ENCODE data around the gene CD99L2.
A peak's percentile ranks its signal among the peaks of the same experiment; 100 is the strongest.
"Not testable (repeated sequence)": the region's sequence is repeated elsewhere in the genome, so short reads cannot be mapped to it uniquely, and the experiment has no call there.

CD99L2 gene

DNA sequence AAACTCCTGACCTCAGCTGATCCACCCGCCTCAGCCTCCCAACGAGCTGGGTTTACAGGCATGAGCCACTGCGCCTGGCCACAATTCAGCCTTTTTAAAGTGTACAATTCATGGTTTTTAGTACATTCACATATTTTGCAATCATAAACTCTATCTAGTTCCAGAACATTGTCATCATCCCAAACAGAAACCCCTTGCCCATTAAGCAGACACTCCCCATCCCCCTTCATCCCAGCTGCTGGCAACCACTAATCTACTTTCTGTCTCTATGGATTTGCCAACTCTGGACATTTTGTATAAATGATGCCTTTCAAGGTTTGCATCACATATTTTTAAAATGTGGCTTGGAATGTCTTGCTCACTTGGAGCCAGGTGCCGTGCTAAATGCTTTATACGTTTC, 4.5 kb downstream of the CD99L2 start:
- no peak for DNase-seq

DNA sequence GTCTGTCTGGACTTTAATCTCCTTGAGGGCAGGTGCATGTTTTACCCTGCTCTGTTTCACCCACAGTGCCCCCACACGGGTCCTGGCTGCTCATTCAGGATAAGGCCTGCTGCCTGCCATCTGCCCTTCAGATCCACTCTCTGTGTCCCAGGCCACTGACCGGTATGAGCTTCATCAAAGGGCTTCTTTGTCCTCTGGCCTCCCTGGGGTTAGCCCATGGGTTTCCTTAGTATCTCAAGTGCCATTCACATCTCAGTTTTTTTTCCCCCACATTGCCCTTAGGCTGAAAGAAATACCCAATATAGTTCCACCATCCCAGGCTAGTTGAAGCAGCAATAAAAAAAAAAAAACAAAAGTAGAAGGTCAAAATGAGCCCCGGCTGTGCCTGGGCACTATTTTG, 9.3 kb downstream of the CD99L2 start:
- no peak for DNase-seq

DNA sequence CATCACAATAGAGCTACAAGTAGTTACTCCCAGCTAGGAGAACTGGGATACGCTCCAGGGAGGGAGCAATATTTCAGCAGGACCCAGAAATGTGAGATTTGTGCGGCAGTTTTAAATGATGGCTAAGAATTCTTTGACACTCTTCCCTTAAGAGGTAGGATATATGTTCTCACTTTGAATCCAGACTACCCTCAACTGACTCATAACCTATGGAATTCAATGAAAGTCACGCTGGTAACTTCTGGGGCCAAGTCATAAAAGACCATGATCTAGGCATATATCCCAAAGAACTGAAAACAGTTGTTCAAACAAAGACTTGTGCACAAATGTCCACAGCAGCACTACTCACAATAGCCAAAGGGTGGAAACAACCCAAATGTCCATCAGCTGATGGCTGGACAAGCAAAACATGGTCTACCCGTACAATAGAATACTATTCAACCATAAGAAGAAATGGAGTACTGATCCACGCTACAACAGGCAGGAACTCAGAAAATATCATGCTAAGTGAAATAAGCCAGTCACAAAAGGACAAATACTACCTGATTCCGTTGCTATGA, 10.5 kb downstream of the CD99L2 start:
- no peak for DNase-seq

DNA sequence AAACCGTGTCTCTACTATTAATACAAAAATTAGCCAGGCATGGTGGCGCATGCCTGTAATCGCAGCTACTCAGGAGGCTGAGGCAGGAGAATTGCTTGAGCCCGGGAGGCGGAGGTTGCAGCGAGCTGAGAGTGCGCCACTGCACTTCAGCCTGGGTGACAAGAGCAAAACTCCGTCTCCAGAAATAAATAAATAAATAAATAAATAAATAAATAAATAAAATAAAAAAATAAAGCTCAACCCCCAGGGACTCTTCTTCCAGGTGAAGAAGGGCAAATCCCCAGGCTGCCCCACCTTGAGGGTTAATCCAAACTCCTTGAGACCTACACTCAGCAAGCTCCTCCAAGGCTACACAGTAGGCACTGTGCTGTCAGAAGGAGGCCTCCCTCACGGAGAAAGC, 11.2 kb downstream of the CD99L2 start:
- DNase-seq = not testable (repeated sequence)

DNA sequence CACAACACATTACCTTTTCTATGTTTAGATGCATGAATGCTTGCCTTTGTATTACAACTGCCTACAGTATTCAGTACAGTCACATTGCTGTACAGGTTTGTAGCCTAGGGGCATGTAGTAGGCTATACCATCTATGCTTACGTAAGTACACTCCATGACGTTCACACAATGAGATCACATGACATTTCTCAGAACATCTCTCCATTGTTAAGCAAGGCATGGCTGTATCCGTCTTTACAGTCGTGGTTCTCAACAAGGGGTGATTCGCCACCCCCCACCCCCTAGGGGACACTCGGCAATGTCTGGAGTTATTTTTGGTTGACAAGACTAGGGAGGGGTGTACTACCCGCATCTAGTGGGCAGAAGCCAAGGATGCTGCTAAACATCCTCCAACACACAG, 12.1 kb downstream of the CD99L2 start:
- DNase-seq = no peak

DNA sequence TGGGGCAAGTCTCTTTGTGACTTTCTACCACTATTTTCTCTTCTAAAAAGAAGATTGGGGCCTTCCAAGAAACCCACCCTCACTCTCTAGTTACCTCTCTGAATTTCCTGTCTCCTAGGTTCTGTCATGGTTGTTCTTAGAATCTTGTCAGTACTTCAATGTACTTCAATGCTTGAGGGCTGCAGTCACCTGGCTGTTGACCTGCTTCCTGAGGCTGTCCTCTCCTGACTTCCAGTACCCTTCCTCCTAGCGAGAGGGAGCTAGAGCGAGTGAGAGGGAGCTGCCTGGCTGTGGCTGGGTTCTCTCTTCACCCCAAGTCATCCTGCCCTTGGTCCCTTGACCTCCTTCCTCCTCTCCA, 17.7 kb downstream of the CD99L2 start:
- DNase-seq = no peak

DNA sequence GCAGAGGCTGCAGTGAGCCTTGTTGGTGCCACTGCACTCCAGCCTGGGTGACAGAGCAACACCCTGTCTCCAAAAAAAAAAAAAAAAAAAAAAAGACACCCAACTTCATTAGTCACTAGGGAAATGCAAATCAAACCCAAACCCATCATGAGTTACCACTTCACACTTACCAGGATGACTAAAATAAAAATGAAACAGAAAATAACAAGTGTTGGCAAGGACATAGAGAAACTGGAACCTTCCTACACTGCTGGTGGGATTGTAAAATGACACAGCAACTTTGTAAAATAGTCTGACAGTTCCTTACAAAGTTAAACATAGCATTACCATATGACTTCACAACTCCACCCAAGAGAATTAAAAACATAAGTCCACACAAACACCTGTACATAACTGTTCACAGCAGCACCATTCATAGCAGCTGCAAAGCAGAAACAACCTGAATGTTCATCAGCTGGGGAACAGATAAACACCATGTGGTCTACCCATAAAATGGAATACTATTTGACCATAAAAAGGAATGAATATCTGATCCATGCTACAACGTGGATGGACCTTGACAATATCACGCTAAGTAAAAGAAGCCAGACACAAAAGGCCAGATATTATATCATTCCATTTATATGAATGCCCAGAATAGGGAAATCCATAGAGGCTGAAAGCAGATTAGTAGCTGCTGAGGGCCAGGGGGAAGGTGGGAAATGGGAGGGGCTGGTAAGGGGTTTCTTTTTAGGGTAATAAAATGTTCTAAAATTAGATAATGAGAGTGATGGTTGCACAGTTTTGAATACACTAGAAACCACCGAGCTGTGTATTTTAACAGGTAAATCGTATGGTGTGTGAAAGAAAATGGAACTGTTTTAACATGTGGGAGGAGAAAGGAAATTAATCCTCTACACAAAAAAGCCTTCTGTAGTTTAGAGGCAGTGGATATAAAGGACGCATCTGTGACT, 18.3 kb downstream of the CD99L2 start:
- DNase-seq = no peak

DNA sequence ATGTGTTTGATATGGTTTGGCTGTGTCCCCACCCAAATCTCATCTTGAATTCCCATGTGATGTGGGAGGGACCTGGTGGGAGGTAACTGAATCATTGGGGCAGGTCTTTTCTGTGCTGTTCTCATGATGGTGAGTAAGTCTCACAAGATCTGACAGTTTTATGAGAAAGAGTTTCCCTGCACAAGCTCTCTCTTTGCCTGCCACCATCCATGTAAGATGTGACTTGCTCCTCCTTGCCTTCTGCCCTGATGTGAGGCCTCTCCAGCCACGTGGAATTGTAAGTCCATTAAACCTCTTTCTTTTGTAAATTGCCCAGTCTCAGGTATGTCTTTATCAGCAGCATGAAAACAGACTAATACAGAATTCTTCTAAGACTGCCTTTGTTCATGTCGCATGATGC, 22.8 kb downstream of the CD99L2 start:
- DNase-seq = not testable (repeated sequence)

DNA sequence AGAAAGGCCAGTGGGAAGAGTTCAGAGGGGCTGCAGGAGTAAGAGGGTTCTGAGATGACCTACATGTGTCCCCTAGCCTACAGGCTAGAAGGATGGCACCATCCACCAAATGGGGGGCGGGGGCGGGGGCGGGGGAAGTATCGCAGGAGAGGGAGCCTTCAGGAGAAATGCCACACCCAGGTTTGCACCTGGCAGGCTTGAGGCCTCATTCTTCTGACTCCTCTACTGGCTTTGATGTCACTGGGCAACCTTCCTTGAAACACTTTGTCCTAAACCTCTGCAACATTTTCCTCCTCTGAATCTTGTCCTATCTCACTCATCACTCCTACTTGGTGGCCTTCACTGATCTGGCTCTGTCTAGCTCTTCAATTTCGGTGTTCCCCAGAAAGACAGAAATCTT, 24.0 kb downstream of the CD99L2 start:
- DNase-seq = no peak

DNA sequence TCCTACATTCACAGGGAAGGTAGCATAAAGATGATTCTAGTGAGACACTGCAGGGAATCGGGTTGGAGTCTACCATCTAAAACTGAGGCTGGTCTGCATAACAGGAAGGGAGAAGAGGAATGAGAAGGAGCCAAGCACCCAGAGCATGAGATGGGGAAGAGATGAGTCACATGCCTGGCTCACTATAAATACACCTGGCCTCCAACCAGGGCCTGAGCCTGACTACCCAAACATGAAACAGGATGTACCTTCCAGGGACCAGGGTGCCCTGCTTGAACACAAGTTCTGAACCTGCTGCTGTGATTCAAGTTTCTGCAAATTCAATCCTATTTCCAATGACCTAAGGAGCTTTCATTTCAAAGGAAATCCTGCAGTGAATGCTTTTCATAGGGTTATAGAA, 24.9 kb downstream of the CD99L2 start:
- peak; percentile 57 for DNase-seq

DNA sequence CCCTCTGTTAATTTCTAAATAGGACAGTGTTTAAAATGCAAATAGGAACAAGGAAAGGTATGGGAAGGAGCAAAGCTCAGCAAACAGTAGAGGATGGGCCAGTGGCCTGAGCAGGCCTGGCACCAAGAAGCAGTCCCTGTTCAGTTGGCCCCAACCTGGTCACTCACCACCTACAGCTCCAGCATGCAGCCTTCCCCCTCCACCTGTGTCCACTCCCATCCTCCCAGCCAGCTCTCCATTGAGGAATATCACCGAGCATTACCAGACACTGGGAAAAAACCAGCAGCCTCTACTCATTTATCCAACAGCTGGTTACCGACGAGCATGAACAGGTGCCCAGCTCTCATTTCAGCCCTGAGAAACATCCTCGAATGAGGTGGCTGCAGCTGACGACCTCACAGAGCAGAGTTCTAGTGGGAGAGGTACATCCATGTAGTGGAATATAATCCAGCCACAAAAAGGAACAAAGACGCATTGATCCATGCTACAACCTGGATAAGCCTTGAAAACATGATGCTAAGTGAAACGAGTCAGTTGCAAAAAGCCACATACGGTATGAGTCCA, 25.6 kb downstream of the CD99L2 start:
- DNase-seq = peak; percentile 73

DNA sequence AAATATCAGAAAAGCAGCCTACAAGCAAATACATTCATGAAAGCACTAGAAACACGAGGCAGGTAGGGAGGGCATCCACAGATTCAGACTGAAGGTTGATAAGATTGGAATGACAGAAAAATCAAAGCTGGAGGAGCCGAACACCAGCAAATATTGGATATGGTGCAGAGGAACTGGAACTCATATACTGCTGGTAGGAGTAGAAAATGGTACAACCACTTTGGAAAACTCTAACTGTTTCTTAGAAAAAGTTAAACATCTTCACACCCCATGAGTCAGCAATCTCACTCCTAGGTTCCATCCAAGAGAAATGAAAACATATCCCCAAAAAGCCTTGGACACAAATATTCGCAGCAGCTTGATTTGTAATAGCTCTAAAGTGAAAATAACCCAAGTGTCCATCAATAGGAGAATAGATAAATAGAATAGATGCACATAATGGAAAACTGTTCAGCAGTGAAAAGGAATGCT, 27.1 kb downstream of the CD99L2 start:
- DNase-seq = no peak

DNA sequence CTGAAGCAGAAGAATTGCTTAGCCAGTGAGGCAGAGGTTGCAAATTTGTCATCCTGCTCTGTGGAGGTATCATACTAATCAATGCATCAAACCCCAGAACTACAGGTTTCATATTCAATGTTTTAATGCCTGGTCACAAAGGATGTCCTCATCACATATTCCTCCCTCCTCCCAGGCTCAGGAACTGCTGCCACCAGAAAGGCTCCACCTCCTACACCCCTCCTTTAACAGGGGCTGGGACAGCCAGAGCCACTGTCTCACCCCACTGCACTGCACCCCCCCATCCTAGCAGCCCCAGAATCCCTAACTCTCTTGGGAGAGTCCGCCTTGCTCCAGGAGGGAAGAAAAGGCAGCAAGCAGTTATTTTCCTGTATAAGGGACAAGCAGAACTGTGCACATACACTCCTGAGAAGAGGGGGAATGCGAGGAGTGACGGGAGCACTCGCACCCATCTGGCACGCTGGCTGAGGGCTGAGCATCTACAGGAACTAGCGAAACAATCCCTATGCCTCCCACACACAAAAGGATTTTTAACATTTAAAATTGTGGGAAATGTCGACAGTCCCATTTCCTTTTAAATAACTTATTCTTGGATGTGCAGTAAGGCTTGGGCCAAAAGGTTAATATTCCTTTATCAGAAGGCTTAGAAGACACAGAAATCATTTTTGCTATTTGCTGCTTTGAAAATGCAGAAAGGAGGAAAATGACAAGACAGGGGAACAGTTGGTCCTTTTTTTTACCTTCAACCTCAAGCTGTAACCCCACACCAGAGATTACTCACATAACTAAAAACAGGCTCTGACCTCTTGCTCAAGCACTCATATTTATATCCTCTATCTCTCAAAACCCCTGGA, 27.8 kb downstream of the CD99L2 start:
- no peak for DNase-seq

DNA sequence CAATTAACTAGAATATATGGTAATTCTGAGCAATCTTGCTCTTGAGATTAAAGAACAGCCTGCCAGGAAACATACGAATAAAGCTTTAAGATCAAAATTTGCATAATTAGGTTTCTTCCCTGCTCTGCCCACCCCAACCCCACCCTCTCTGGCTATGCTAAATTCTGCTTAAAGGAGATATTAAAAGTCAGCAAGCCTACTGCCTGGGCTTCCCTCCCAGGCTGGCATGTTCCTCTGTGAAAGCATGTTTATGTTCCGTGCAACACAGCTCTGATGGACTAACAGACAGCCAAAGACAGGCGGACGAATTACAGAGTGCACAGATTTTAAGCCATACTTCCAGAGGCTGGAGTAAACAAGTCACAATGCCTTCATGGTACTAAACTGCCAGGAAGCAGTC, 28.4 kb downstream of the CD99L2 start:
- no peak for DNase-seq

DNA sequence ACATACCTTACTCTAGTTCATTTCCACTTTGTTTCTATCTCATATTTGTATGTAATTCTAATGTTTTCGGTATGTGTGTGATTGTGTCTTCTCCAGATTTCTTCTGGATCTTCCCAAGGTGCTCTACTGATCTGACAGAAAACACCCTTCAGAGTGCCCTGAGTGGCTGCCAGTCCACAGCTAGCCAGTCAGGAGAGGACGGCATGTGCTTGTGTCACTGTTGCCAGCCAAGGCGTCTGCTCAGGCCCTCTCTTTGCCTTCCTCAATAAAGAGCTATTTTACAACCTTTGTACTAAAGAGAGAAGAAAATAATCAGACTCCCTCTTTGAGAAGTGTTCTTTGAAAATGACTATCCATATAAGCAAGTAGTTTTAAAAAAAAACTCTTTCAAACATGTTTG, 29.0 kb downstream of the CD99L2 start:
- no peak for DNase-seq

DNA sequence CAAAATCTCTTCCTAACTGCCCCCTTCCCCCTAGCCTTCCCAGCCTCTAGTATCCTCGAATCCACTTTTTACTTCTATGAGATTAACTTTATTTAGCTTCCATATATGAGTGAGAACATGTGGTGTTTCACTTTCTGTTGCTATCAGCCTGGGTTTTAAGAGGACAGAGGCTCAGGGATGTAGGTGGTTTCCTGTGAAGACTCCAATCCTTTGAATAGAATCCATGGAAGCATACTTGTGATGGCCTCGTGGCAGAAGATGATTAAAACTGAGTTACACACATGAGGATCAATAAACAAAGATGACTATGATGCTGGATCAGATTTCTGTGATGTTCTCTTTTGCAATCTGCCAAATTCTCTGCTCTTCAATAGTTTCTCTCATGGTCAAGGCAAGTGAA, 29.8 kb downstream of the CD99L2 start:
- DNase-seq = no peak

DNA sequence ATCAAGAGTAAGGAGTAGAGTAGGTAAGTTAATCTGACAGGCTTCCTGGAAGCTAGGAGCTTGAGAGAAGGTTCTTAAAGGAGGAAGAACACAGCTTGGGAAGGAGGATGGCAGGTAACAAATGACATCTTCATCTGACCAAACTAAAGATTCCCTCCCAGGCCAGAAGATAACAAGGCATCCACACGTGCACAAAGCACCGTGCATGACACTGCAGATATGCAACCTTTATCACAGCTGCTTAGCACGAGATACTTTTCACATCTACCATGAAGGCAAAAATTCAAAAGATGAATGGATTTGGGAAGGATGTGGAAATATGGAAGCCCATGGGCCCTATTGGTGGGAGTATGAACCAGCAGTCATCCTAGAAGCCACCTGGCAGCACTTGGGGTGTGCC, 34.3 kb downstream of the CD99L2 start:
- DNase-seq = no peak

DNA sequence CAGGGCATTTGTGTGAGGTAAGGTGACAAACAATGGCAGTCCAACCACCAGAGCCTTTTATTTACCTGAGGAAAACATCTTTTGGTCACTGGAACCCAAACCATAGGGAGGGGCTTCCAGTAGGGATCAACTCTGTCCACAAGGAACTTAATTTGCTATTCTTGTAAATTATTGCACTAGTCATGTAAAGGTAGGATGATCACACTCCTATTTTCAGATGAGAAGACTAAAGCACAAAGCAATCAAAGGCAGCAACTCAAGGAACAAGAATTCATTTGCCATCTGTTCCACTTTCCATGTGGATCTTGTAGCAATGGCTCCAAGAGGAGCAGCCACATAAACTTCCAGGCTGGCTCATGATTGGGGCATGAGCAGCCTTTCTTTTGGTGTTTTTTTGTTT, 35.3 kb downstream of the CD99L2 start:
- DNase-seq = no peak

DNA sequence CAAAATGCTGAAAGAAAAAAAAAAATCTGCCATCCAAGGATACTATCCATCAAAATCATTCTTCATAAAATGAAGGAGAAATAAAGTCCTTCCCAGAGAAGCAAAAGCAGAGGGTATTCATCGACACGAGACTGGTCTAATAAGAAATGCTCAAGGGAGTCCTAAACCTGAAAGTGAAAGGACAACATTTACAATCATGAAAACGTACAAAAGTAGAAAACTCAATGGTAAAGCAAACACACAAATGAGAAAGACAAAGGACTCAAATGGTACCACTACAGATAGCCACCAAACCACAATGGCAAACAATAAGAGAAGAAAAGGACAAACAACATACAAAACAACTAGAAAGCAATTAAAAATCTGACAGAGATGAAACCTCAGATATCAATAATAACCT, 41.0 kb downstream of the CD99L2 start:
- no peak for DNase-seq

DNA sequence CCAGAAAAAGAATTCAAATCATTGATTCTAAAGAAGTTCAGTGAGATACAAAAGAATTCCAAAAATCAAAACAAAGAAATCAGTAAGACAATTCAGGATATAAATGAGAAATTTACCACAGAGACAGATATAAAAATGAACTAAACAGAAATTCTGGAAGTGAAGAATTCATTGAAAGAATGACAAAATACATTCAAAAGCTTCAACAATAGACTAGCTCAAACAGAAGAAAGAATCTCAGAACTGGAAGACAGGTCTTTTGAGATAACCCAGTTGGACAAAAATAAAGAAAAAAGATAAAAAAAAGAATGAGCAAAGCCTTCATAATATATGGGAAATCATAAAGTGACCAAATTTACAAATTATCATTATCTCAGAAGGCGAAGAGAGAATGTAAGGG, 41.7 kb downstream of the CD99L2 start:
- no peak for DNase-seq

DNA sequence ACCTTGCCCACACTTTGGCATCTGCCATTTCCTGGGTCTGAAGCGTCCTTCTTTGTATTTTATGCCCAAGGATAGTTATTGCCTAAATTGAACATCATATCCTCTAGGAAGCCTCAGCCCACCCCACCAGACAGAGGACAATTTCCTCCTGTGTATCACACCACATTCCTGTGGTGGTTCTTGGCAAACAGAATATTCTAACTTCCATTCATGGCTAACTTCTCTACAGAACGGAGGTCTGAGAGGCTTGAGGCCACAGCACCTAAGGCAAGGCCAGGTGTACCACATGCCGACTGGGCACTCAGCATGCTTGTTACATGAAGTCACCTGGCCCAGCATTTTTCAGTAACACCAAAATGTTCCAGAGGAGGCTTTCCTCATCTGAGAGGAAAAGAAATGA, 42.4 kb downstream of the CD99L2 start:
- DNase-seq = no peak

DNA sequence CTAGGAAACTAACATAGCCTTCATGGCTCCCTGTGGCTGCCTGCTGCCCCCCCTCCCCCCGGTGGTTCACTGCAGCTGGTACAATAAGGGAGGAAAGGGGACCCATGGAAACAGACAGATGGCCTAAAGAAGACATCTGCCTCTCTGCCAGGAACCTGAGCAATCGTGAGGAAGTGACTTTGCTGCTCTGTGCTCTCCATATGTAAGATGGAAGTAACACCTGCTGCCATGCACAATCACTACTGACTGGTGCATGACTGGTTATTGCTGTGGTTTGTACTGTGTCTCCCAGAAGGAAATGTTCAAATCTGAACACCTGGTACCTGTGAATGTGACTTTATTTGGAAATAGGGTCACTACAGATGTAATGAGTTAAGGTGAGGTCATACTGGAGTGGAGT, 43.6 kb downstream of the CD99L2 start:
- peak; percentile 50 for DNase-seq

DNA sequence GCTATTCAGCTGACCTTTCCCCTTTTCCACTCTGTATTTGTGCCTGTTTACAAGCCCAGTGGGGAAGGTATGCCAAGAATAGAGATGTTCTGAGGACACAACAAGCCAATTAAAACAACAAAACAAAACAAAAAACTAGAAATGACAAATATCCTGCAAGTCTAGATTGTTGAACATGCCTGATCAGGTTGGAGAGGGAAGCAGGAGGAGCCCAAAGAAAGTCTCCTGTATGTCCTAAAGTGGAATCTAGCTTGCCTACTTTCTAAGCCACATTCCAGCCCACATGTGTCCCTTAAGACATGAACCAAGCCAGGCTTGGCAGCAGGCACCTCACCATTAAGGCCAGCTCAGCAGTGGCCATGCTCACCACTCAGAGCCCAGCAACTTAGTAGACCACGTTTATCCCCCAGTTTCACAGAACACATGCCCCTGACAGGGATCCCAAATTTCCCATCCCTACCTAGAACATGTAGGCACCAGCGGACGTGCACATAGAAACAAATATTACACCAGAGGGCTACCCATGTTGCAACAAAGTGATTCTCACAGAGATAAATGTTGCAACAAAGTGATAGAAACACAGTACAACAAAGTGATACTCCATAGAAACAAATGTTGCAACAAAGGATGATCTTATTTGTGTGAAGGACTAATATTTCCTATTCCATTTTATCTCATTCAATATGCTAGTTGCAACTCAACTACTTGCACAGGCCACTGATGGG, 48.3 kb downstream of the CD99L2 start:
- no peak for DNase-seq
